Medulla oblongata (tissue), 1 donor: ENCODE measurements around the gene FOXD4L3.
"Not testable (repeated sequence)": the region's sequence is repeated elsewhere in the genome, so short reads cannot be mapped to it uniquely, and the experiment has no call there.

Experiments
- DNase-seq: peaks from one replicate; pipeline ENCODE4 v3.0.0-alpha.2; 2015; ENCODE audit errors: extremely low spot score

FOXD4L3 gene

DNA sequence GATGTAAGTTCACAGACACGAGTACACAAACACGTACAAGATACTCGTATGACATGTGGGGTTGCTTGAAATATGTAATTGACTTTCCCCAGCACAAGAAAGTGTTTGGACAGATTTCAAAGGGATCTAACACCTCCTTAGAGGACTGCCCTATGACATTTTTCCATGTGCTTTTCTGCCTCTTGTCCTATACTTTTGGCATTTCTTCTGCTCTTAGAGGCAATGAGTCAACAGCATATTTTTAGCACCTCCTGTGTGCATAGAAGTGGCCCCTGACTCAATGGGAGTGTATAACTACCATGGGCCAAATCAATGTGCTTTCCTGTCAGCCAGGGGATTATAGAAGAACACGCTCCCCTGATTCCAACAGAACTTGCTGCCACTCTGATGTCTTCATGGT lies 49.0 kb downstream of the FOXD4L3 start:
- not testable (repeated sequence) for DNase-seq
